Dermis blood vessel endothelial cell (primary cell): ENCODE measurements around the gene C2CD3. TPM values are rescaled to one million over a fixed set of nuclear protein-coding genes. Genes with fewer than 3 reads are reported as not detected.
A peak's percentile ranks its signal among the peaks of the same experiment; 100 is the strongest.
"Not testable (repeated sequence)": the region's sequence is repeated elsewhere in the genome, so short reads cannot be mapped to it uniquely, and the experiment has no call there.

Experiments
- DNase-seq: peaks from one replicate; pipeline ENCODE4 v3.0.0; 2010
- total RNA-seq: library from RNA; depleted of rRNA; stranded (reverse); fragments of >200 nt; gene quantifications from 2 replicates; pipeline ENCODE4 v1.2.3, GENCODE V29; 2014

C2CD3 gene
- total RNA-seq, 1 donor from 2014 or later, result 13.4 TPM

DNA sequence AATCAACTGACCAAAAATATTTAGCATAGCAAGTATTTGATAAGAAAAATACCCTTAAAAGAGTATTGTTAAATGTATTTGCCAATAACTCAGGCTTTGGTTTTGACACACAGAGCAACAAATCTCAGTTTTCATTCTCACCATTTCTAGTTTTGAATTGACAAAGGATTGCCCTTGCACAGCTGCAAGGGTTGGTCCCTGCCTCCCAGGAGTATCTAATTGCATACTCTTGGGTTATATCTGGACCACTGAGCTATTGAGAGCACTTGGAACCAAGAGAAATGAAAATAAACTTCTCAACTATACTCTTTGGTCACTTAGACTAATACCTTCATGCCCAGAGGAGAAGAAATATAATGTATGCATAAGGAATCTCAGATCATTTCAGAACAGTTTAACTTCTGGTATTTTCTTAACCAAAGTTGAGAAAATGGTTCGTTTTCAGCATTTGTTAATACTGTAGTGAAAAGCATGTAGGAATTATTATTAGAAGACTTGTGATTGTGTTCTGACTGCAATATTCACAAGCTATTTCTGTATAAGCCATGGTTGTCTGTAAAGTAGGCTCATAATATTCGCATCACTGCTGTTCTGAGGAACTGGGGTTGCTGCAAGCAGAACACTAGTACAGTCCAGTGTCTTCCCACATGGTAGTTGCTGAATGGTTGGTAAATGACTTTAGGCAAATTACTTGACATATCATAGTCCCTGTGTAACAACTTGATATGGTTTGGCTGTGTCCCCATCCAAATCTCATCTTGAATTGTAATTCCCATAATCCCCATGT, 7.9 kb downstream of the C2CD3 start:
- DNase-seq, result no peak

DNA sequence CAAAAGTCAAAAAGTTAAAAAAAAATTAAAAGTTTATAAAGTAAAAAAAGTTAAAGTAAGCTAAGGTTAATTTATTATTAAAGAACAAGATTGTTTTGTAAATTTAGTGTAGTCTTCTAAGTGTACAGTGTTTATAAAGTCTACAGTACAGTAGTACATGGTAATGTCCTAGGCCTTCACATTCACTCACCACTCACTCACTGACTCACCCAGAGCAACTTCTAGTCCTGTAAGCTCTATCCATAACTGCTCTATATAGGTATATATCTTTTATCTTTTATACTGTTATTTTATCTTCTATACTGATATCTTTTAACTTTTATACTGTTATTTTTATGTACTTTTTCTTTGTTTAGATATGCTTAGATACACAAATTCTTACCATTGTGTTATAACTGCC, 11.2 kb downstream of the C2CD3 start:
- no peak for DNase-seq

DNA sequence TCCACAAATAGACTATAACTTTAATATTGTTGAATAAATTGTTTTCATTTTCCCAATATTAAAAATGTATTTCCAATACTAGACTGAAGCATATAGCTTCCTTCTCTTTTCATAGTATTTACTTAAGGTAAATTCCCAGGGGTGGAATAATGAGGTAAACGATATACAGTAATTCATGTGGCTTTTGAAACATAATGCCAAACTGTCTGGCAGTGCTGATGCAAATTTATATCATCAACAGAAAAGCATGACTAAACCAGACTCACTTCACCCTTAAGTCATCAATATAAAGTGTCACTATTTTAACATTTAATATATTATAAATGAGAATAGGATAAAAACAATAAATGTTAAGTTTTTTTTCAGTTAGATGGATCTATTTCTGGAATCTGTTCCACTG, 13.6 kb downstream of the C2CD3 start:
- DNase-seq, result no peak

DNA sequence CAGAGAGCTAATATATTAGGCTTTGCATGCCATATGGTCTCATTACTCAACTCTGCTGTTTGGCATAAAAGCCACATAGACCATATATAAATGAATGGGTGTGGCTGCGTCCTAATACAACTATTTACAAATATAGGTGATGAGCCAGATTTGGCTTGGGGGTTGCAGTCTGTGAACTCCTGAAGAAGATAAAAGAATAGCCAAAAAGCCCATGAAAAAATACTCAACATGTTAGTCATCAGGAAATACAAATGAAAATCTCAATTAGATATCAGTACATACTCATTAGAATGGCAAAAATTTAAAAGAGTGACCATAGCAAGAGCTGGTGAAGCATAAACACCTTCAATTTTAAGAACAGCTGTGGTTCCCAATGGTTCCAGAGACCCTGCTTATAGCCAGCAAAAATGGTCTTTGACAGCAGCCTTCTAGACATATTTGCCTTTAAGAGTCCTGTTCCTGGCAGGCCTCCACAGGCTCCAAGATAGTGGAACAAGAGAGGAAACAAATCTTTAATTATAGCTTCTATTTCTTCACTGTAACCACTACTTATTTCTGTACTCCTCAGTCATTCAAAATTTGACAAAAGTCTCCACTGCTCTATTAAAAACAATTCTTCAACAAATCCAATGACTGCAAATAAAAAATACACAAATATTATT, 16.1 kb downstream of the C2CD3 start:
- DNase-seq, result no peak

DNA sequence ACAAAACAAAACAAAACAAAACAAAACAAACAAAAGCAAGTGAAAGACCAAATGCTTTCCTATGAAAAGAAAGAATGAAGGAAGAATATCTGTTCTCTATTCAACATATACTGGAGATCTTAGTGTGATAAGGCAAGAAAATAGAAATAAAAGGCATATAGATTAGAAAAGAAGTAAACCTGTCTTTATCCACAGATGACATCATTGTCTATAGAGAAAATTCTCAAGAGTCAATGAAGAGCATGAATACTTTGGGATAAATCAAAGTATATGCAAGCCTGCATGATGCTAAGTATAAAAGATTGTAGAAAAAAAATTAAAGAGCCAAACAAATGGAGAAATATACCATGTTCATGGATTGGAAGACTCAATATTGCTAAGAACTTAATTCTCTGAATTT, 17.6 kb downstream of the C2CD3 start:
- DNase-seq, result no peak

DNA sequence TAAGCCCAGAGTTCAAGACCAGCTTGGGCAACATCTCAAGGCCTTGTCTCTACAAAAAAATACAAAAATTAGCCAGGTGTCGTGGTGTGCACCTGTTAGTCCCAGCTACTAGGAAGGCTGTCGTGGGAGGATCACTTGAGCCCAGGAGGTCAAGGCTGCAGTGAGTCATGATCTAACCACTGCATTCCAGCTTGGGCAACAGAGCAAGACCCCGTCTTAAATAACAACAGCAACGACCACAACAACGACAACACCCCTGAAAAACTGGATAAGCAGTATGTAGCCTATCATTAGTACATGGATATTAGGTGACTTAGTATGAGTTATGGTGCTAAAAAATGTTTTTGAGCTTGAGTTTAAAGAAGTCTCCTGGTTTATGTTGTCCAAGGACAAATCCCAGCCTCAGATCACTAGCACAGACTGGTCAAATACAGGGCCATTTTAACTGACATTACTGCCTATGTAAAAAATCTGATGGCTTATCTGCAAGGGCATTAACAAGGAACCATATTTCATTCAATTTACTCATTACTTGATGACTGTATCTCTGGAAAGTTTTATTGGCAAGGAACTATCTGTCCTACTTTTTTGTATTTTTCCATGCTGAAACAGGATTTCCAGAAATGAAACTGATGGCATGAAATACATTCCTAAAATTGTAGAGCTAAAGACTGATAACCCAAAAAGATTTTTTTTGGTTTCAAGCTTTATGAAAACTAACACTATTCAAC, 23.4 kb downstream of the C2CD3 start:
- DNase-seq, result no peak

DNA sequence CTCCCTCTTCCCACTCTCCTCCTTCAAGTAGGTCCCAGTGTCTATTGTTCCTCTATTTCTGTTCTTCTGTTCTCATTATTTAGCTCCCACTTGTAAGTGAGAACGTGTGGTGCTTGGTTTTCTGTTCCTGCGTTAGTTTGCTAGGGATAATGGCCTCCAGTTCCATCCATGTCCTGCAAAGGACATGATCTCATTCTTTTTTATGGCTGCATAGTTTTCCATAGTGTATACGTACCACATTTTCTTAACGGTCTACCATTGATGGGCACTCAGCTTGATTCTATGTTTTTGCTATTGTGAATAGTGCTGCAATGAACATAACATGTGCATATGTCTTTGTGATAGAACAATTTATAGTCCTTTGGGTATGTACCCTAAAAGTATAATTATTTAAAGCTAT, 26.2 kb downstream of the C2CD3 start:
- DNase-seq, result no peak

DNA sequence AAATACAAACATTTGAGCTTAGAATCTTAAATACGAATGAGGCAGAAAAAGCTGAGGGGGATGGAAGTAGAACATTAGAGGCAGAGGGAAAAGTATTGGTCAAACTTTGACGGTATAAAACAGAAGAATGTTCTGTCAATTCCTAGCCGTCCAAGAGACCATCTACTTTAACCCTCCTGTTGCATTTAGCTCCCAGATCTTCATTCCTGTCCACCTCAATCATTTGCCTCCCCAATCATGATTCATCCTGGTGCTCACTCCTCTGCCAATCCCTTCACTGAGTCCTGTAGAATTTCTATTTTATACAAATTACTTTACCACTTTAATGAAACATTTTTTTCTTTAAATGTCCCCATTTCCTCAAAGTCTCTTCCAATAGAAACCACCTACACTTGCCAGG, 28.2 kb downstream of the C2CD3 start:
- no peak for DNase-seq

DNA sequence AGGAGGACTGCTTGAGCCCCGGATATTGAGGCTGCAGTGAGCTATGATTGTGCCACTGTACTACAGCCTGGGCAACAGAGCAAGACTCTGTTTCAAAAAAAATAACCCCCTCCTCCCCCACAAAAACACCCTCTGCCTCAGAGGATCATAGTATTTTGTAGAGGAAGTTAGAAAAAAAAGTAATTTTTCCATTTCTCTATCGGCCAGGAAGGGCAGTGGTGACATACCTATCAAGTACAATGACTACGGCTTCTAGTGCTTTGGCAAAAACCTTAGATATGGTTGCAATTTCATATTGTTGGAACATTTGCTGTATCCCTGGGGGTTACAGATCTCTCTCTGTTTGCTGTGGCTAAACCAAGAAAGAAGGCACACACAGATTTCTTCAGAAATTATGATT, 28.9 kb downstream of the C2CD3 start:
- DNase-seq, result peak; percentile 14

DNA sequence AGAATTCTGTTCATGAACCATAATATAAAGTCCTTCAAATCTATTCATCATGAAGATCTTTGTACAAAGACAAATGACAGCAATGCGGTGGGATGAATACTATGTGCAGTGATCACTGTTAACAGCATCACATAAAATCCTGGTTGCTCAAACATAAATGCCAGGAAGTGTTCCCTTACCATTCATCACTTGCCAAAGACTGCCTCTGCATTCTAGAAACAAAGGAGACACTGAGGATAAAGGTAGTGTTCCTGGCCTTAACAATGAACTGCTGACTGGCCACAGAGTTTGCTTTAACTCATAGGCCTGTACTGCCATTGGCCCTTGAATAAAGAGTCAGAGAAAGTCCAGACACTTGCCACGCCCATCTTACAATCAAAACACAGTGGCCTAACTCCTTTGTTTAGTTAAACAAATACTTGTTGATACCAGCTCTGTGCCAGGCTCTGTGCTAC, 29.5 kb downstream of the C2CD3 start:
- DNase-seq, result peak; percentile 70

DNA sequence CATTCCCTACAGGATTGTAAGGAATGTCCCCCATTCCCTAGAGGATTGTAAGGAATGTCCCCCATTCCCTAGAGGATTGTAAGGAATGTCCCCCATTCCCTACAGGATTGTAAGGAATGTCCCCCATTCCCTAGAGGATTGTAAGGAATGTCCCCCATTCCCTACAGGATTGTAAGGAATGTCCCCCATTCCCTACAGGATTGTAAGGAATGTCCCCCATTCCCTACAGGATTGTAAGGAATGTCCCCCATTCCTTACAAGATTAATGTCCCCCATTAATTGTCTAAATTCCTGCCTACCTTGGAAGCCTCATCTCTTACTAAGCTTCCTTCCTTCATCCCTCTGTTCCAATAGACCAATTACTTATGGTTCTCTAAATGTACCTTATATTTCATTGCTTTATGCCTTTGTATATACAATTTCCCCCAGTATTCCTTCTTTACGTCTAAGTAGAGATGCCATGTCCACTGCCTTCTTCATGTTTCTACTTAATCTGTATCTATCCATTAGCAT, 30.8 kb downstream of the C2CD3 start:
- not testable (repeated sequence) for DNase-seq

DNA sequence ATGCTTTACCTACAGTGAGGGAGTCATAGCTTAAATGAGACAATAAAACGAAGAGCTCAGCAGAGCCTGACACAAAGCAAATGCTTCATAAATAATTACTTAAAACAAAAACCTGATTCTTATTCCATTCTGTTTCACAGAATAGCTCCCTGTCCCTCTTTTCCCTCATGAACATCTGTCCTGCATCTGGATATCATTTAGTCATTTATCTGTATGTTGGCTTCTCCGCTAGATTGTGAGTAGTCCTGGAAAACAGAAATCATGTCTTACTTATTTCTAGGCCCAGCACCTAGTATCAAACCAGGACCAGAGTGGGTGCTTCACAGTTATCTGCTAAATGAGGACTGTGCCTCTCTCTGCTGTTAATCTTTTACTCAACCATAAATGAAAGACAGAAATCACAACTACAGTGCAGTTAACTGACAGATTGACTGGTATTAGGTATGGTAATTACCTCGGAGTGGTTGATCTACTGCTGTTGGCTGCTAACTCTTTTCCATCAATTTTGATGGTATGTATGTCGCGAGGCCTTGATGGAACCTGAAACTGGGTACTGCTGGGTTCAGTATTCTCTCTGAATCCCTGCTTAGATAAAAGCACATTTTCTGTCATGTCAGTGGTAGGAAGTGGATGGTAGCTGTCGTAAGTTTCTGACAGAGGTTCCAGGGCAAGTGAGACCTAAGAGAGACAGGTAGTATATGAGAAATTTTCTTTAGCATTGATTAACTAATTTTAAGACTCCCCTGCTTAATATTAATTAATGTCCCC, 31.5 kb downstream of the C2CD3 start:
- DNase-seq, result peak; percentile 3

DNA sequence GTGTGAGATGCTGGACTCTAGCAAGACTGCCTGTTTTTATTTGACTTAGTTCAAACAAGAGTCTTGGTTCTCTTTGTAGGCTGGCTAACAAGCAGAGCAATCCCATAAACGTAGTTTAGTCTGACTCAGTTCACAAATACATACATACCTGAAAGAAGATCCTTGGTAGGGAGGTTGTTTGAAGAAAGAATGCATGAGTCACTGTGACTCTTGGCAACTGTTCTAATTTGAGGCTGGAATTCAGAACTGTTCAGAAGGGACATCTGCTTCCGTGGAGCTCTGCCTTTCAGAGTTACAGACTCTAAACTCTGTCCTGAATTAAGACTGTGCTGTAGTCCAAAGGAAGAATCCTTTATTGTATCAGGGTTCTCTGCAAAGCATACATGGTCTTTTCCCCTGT, 32.2 kb downstream of the C2CD3 start:
- DNase-seq, result peak; percentile 90

DNA sequence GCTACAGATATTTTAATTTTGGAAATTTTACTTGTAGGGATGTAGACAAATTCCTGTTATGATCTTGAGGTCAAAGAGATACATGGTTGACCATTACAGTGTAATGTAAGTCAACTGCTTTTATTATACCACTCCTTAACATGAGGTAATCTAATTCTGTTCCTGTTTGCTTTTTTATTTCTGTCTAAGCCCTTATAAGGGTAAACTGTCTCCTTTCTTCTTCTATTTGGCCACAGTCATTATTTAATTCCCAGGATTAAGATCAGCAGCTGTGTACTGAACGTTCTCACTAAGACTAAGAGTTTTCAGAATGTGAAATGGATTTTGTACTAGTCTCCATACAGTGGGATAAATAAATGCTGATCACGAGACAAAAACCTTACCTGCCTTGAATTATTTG, 32.8 kb downstream of the C2CD3 start:
- peak; percentile 7 for DNase-seq

DNA sequence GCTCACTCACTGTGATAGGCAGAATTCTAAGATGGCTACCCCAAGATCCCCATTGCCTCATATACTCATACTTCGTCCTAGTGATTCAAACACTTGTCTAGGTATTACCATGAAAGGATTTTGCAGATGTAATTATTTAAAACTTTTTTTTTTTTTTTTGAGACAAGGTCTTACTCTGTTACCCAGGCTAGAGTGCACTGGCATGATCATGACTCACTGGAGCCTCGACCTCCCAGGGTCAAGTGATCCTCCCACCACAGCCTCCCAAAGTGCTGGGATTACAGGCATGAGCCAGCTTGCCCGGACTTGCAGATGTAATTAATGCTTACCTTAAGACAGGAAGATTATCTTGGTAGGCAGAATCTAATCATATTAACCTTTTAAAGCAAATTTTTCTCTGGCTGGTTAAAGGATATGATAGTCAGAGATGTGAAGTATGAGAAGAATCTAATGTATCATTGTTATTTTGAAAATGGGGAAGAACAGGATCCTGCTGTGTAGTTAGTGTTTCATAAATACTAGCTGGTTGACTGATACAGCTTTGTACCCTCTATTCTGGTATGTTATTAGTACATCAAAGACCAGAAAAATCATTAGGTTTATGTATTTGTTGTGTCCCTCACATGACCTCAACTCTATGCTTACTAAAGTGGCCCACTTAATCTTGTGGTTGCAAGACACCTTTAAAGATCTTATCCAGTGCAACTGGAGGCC, 35.5 kb downstream of the C2CD3 start:
- DNase-seq, result no peak

DNA sequence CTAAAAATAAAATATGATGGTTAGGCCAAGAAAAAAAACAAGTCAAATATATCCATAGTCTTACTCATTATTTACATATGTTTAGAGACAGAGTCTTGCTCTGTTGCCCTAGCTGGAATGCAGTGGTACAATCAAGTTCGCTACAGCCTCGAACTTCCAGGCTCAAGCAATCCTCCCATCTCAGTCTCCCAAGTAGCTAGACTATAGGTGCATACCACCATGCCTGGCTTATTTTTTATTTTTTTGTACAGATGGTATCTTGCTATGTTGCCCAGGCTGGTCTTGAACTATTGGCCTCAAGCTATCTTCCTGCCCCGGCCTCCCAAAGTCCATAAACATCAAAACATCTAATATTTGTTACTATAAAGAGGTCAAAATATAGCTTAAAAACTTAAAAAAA, 36.1 kb downstream of the C2CD3 start:
- no peak for DNase-seq

DNA sequence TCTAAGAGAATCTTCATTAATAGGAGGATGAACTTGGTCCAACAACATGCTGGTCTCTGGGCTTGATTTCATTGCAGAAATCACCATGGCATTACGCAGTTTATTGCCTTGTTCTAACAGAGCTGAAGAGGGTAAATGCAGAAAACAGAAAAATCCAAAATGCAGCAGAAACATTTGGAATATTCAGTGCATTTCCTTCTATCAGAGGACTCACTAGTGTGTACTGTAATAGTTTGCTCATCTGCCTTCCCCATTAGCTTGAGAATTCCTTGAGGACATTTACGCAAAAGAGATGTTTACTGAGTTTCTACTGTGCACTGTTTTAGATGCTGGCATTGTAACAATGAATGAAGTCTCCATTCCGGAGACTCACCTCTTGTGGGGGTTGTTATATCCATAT, 37.4 kb downstream of the C2CD3 start:
- DNase-seq, result no peak

DNA sequence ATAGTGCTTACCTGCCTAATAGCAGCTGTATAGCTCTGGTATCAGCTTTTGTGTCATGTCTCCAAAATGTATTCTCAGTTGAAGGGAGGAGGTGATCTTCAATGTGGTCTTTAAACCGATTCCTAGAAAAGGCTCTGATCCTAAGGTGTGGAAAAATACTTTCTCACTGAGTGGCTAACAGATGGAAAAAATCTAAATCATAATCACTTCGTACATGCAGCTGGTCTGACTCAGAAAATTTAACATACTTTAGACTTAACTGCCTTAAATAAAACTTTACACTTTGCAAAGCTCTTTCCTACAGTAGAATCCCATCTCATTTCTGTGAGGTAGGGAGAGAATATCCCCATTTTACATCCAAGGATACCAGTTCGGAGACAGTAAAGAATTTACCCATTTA, 38.0 kb downstream of the C2CD3 start:
- DNase-seq, result no peak

DNA sequence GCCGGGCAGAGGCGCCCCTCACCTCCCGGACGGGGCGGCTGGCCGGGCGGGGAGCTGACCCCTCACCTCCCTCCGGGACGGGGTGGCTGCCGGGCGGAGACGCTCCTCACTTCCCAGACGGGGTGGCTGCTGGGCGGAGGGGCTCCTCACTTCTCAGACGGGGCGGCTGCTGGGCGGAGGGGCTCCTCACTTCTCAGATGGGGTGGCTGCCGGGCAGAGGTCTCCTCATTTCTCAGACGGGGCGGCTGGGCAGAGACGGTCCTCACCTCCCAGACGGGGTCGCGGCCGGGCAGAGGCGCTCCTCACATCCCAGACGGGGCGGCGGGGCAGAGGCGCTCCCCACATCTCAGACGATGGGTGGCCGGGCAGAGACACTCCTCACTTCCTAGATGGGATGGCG, 41.7 kb downstream of the C2CD3 start:
- not testable (repeated sequence) for DNase-seq

DNA sequence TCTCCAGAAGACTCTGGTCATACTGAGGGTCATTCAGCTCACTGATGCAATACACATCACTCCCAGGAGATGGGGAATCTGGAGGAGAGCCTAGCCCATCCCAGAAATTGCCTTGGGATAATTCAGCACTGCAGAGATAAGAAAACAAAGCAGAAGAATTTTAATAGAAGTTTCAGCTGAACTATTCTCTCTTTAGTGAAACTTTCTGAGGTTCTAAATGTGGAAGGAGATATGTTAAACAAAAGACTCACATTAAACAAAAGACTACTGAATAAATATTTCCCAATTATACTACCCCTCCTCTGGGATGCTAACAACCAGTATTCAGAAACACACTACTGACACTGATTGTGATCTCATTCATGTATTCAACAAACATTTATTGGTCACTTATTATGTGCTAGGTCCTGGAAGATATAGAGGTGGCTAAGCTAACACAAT, 47.8 kb downstream of the C2CD3 start:
- no peak for DNase-seq

DNA sequence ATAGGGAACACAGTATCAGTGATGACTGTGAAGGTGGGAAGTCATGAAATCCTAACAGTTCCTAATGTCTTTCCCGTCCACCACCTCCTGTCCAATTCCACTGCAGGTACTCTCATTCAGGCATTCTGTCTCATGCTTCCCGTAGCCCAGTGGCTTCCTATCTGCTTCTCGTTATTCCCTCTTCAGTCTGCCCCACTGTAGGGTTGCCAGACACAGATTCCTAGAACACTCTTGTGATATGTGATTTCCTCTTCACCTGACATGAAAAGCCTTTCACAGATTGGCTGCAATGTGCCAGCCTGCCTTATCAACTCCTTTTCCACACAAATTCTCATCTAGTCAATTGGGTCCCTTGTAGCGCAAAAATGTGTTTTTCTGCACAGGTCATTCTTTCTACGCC, 49.0 kb downstream of the C2CD3 start:
- no peak for DNase-seq
